GM21360 (cell line): ENCODE results near the gene MUC20.

Experiments
- ATAC-seq: cut with Tn5 transposase; IDR thresholded peaks from one replicate; pipeline ENCODE4 v1.9.1; 2021; ENCODE audit warnings: mild to moderate bottlenecking, moderate library complexity; ENCODE audit not compliant: unreplicated experiment

The MUC20 gene

GRCh38 chr3:195754141-195754540 lies 33.4 kb downstream of the MUC20 start:
- ATAC-seq: no peak

DNA sequence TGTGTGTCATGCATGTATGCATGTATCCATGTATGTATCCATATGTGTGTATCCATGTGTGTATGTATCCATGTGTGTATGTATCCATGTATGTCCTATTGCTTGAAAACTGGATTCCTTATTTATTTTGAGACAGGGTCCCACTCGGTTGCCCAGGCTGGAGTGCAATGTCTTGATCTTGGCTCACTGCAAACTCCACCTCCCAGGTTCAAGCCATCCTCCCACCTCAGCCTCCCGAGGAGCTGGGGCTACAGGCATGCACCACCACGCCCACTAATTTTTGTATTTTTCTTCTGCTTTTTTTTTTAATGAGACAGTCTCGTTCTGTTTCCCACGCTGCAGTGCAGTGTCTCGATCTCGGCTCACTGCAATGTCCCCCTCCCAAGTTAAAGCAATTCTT lies 34.1 kb downstream of the MUC20 start:
- no peak for ATAC-seq

DNA sequence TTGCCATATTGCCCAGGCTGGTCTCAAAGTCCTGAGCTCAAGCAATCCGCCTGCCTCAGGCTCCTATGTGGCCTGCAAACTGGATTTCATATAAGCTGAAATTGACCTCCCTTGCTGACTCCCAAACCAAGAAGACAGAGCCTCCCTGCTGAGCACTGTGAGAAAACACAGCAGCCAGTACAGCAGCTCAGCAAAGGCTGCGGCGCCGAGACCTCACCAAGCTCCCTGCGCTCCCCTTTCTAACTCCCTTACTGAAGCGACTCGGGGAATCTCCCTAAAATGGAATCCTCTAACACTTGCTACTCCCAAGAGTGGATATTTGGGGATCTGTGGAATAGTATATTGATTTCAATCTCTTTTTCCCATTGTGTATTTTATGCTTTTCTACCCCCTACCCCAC lies 34.6 kb downstream of the MUC20 start:
- ATAC-seq: no peak

- no peak for ATAC-seq
These were observed 35.3 kb downstream of the MUC20 start for GRCh38 chr3:195755791-195756676.

- ATAC-seq: no peak
These were observed 36.6 kb downstream of the MUC20 start for GRCh38 chr3:195757438-195757770.

DNA sequence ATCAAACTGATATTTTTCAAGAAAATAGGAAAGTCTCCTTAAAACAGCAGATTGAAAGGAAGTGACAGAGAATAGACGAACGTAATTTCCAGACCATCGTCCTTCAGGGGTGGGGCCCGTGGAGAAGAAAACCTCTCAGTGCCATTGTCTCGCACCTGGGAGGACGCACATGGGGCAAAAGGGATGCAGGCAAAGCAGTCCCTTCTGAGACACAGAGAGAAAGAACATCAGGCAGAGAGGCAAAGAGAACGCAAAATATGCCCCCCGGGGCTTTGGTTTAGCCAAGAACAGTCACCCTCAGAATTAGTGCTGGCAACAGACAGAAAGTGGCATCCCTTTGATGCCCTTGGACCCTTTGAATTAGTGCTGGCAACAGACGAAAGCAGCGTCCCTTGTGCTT lies 37.0 kb downstream of the MUC20 start:
- ATAC-seq: no peak

- ATAC-seq: no peak
These were observed 38.1 kb downstream of the MUC20 start for GRCh38 chr3:195758721-195759353.

- ATAC-seq: no peak
These were observed 39.8 kb downstream of the MUC20 start for GRCh38 chr3:195760345-195761122.

- no peak for ATAC-seq
These were observed 40.4 kb downstream of the MUC20 start for GRCh38 chr3:195761123-195761566.

DNA sequence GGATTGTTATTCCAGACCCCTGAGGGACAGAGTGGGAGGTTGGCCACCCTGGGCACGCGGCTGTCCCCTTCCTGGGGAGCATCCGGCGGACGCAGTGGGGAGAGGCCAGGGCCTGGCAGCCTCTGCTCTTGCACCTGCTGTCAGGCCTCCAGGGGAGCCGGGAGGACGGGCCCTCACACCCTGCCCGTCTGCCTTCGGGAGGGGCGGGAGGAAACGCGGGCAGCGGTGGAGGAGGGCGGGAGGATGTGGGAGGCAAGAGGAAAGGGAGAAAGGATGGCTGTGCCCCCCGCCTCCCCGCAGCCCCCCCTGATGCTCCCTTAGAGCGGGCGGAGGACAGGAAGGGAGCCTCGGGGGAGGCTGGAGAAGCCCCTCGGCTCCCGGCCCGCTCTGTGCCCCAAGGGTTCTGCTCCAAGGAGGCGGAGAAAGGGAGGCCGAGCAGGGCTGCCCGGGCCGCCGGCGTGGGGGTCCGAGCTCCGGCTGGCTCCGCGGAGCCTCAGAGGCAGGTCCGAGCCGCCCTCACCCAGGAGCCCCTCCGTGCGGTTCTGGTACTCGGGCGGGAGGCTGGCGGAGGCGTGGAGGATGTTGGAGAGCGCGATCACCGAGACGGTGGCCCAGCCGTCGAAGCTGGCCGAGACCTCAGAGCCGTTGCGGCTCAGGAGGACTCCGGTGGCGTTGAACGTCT lies 40.9 kb downstream of the MUC20 start:
- no peak for ATAC-seq

DNA sequence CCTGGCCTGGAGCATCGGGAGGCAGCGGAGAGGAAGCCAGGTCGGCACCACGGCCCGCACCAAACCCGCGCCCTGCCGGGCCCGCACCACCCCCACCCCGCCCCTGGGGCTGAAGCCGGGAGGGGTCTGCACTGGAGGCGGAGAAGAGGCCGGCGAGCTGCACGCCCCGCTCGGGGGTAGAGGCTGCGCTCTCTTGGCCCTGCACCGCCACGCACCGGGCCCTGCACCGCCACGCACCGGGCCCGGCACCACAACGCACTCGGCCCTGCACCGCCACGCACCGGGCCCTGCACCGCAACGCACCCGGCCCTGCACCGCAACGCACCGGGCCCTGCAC lies 41.4 kb downstream of the MUC20 start:
- ATAC-seq: no peak

DNA sequence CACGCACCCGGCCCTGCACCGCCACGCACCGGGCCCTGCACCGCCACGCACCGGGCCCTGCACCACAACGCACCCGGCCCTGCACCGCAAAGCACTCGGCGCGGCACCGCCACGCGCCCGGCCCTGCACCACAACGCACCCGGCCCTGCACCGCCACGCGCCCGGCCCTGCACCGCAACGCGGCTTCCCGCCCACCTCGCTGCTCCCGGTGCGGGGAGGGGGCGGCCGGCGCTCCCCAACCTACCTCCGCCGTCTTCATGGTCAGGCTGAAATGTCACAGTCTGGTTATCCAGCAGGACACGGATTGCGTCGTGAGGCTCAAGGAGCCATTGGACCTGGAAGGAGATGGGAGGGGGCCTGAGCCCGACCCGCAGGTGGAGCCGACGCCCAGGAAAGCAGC lies 41.8 kb downstream of the MUC20 start:
- ATAC-seq: no peak

DNA sequence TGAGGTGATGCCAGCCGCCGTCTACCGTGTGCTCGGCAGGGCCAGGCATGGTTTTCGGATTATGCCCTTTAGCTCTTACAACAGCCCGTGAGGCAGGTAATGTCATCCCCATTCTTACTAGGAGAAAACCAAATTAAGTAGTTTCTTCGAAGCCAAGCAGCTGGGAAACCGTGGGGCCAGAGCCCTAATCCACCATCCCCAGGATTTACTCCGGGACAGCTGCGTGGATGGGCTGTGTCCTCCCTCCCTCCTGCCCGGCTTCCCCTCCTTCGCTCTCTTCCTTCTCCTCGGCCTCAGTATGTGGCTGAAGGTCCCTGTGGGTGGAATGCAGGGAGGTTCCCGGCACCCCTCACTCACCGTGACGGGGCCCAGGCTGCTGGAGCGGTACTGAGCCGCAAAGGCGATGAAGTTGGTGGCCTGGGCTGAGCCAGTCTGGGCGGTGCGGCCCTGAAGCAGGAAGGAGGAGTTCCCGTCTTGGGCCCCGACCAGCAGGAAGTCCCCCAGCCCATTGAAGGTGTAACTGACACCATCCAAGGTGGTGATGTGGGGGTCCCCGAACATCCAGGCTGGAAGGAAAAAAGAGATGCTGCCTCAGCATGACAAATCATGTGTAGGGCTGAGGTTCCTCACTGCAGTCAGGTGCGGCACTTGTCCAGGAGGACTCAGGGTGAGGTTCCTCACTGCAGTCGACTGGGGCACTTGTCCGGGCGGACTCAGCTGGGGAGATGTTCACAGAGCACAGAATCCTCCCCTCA lies 42.5 kb downstream of the MUC20 start:
- no peak for ATAC-seq

DNA sequence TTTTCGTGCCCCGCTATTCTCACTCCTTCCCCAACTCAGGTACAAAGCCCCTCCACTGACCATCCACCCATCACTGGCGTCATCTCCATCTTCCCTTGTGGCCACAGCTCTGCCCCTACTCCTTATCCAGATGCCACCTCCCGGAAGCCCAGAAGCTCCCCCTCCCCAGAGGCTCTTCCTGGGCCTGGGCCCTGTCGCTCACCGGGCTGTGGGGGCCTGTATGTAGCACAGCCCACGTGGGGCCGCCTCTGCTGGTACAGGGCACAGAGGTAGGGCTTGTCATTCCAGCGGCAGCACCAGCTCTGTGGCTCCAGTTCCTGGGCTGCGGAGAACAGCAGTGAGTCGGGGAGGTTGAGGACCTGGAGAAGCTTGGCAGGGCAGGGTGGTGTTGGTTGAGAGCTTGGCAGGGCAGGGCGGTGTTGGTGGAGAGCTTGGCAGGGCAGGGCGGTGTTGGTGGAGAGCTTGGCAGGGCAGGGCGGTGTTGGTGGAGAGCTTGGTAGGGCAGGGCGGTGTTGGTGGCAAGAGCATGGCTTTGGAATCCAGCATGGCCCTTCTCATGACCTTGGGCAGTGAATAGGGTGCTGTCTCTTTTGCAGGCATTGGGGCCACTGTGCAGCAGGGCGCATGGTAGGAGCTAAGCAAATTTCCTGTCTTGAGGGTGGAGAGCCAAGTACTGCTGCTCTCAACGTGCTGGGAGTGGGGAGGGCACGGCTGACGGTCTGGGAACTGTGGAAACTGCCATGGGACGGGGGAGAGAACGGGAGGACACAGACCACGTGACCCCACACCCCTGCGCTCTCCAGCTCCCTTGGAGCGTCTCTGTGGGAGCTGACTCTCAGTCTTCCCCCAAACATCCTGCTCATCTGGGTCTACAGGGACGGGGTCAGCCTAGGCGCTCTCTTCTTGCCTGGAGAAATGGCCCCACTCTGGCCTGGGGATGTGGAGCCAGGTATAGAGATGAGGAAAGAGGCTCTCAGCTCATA lies 43.4 kb downstream of the MUC20 start:
- no peak for ATAC-seq

DNA sequence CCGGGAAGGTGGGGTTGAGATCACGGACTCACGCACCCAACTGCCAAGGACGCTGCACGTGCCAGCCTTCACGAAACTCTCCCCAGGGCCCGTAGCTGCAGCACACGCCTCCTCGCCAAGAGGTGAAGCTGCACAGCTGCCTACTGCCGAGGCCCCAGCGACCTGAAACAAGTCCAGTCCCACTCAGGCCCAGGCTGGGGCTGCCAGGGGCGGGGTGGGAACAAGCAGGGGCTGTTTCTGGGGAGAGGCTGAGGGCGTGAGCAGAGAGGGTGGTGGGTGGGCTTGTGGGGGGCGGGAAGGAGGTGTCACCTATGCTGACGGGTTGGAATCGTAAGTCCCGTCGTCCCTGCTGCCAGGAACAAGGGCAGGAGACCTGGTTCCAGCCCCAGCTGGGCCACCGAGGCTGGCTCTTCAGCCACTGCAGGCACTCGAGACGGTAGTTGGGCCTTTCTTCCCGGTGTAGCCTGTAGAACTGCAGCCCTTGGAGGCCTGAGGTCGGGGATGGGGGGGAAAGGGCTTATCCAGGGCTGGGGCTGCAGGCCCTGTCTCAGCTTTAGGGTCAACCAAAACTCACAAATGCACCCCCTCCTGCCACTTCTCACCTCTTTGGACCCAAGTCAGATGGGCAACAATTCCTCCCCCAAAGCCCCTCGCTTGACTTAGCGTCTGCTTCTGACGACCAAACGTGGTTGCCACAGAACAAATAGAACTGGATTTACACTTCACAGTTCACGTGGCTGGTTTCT lies 44.4 kb downstream of the MUC20 start:
- no peak for ATAC-seq

- ATAC-seq: no peak
These were observed 45.9 kb downstream of the MUC20 start for GRCh38 chr3:195766671-195767070.

DNA sequence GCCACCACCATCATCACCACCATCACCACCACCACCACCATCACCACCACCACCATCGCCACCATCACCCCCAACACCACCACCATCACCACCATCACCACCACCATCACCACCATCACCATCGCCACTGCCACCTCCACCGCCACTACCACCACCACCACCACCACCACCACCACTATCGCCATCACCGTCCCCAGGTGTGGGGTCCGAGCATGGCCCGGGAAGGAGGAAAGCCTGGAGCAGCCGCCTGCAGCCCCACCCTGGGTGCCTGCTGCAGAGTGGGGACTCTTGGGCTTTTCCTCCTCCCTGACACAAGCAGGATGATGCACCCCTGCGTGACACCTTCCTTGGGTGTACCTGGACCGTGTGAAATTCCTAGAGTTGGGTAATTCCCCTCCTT lies 47.0 kb downstream of the MUC20 start:
- no peak for ATAC-seq

GRCh38 chr3:195768414-195768813 lies 47.6 kb downstream of the MUC20 start:
- ATAC-seq: no peak

- no peak for ATAC-seq
These were observed 48.1 kb downstream of the MUC20 start for GRCh38 chr3:195768831-195769303.
